HepG2 (cell line): Measurements from ENCODE around the gene SCN8A.

Experiments
- EP300 ChIP-seq, 3 experiments: sonication (generic) in 1 of 3; formaldehyde crosslinking in 1 of 3; IDR thresholded peaks; 2 replicates each; pipeline versions ENCODE4 v1.5.1 to v1.6.1; 2011 to 2020; ENCODE audit warnings: low read depth in 2 of 3, low read length in 2 of 3, borderline replicate concordance in 1 of 3, improper control_type of control experiment in 1 of 3, mild to moderate bottlenecking in 1 of 3, missing genetic modification reagents in 1 of 3, moderate library complexity in 1 of 3
- KDM1A ChIP-seq: IDR thresholded peaks from 2 replicates; pipeline ENCODE4 v1.6.1; 2016; ENCODE audit warnings: missing compliant biosample characterization
- POLR2AphosphoS5 ChIP-seq: IDR thresholded peaks from 2 replicates; pipeline ENCODE4 v1.6.1; 2012; ENCODE audit warnings: low read depth, low read length
- REPIN1 ChIP-seq: sonication (generic); formaldehyde crosslinking; IDR thresholded peaks from 2 replicates; pipeline ENCODE4 v1.8.0; 2022; ENCODE audit warnings: missing genetic modification reagents, low read depth, mild to moderate bottlenecking, borderline replicate concordance
- RFX5 ChIP-seq: IDR thresholded peaks from 2 replicates; pipeline ENCODE4 v1.6.1; 2011; ENCODE audit warnings: low read depth, low read length, improper control_type of control experiment
- TCF7 ChIP-seq: sonication (generic); IDR thresholded peaks from 2 replicates; pipeline ENCODE4 v1.6.1; 2016; ENCODE audit warnings: antibody characterized with exemption, low read depth
- ZNF251 ChIP-seq: sonication (generic); formaldehyde crosslinking; IDR thresholded peaks from 2 replicates; pipeline ENCODE4 v1.9.0; 2021; ENCODE audit warnings: mild to moderate bottlenecking, missing genetic modification reagents
- ZNF33B ChIP-seq: sonication (generic); formaldehyde crosslinking; IDR thresholded peaks from 2 replicates; pipeline ENCODE4 v1.5.1; 2020; ENCODE audit warnings: mild to moderate bottlenecking, missing genetic modification reagents
- TF ChIP-seq, protein P1 (sequence below): sonication (generic); formaldehyde crosslinking; IDR thresholded peaks from 2 replicates; pipeline ENCODE4 v1.5.0; 2020; ENCODE audit warnings: mild to moderate bottlenecking, missing genetic modification reagents, moderate library complexity
- TF ChIP-seq, protein P2 (sequence below): sonication (generic); formaldehyde crosslinking; IDR thresholded peaks from 2 replicates; pipeline ENCODE4 v1.5.1; 2020; ENCODE audit warnings: missing genetic modification reagents, mild to moderate bottlenecking, borderline replicate concordance

DNA sequence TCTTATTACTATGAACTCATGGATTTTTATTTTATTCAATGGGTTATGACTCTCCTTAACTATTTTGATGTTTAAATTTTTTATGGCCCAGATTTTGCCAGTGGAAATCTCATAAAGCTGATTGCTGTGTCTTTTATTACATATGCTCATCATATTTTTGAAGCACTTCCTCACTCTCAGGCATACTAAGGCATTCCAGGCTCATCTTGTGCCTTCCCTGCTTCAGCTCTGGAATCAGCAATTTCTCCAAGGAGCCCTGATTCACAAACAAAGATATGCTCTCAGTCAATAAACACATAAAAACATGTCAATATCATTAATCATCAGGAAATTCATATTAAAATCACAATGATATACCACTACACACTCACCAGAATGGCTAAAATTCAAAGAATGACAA is 44.9 kb upstream of the SCN8A start:
- TF ChIP-seq ZNF33B (CRISPR knock-in tag) (no peak), ZNF251 (CRISPR knock-in tag) (no peak), EP300 (IDR thresholded peaks at IDR 0.05; ENCODE audit: low read depth in 2 of 2, low read length in 2 of 2) (no peak), EP300 (CRISPR knock-in tag; IDR thresholded peaks at IDR 0.05; ENCODE audit: borderline replicate concordance) (no peak), REPIN1 (no peak), RFX5 (no peak), TCF7 (no peak), KDM1A (CRISPR knock-in tag) (no peak), POLR2AphosphoS5 (no peak)
- TF ChIP-seq, protein P1, sequence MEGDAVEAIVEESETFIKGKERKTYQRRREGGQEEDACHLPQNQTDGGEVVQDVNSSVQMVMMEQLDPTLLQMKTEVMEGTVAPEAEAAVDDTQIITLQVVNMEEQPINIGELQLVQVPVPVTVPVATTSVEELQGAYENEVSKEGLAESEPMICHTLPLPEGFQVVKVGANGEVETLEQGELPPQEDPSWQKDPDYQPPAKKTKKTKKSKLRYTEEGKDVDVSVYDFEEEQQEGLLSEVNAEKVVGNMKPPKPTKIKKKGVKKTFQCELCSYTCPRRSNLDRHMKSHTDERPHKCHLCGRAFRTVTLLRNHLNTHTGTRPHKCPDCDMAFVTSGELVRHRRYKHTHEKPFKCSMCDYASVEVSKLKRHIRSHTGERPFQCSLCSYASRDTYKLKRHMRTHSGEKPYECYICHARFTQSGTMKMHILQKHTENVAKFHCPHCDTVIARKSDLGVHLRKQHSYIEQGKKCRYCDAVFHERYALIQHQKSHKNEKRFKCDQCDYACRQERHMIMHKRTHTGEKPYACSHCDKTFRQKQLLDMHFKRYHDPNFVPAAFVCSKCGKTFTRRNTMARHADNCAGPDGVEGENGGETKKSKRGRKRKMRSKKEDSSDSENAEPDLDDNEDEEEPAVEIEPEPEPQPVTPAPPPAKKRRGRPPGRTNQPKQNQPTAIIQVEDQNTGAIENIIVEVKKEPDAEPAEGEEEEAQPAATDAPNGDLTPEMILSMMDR (CRISPR knock-in tag) = no peak
- TF ChIP-seq, protein P2, sequence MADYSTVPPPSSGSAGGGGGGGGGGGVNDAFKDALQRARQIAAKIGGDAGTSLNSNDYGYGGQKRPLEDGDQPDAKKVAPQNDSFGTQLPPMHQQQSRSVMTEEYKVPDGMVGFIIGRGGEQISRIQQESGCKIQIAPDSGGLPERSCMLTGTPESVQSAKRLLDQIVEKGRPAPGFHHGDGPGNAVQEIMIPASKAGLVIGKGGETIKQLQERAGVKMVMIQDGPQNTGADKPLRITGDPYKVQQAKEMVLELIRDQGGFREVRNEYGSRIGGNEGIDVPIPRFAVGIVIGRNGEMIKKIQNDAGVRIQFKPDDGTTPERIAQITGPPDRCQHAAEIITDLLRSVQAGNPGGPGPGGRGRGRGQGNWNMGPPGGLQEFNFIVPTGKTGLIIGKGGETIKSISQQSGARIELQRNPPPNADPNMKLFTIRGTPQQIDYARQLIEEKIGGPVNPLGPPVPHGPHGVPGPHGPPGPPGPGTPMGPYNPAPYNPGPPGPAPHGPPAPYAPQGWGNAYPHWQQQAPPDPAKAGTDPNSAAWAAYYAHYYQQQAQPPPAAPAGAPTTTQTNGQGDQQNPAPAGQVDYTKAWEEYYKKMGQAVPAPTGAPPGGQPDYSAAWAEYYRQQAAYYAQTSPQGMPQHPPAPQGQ (CRISPR knock-in tag) = no peak
